IMR-90 (cell line): ENCODE results near the gene HOXA5. TPM values are rescaled to one million over a fixed set of nuclear protein-coding genes. Genes with fewer than 3 reads are reported as not detected.

ENCODE experiments used
- ATAC-seq: fragments of 200-7000 bp; cut with Tn5 transposase; 2 replicates; pipeline ENCODE4 v1.9.1; 2020; ENCODE audit warnings: low read depth, mild to moderate bottlenecking, moderate library complexity
- BruUV-seq: library from RNA; stranded (reverse); fragments of 400-500 nt; replicated peaks from 2 replicates; lab custom pipeline; 2021; lab: Mats Ljungman, UMichigan
- CTCF ChIA-PET: fragments of 300-600 bp; formaldehyde crosslinking; extraction: SDS; loops from one replicate; lab custom pipeline; 2021; ENCODE audit warnings: antibody characterized with exemption; lab: Yijun Ruan, JAX
- POLR2A ChIA-PET: fragments of 300-600 bp; sonication (Branson Sonifier 250); formaldehyde crosslinking; loops from one replicate; lab custom pipeline; 2022; ENCODE audit warnings: antibody characterized with exemption; ENCODE audit not compliant: unreplicated experiment; lab: Charles Lee
- DNase-seq: peaks from one replicate; pipeline ENCODE4 v3.0.0; 2013
- H2AFZ ChIP-seq: replicated peaks from 2 replicates; pipeline ENCODE3; 2013; ENCODE audit warnings: low read length, mild to moderate bottlenecking; ENCODE audit not compliant: poor library complexity
- H2AK5ac ChIP-seq: 2 replicates; pipeline ENCODE4 v1.6.1; 2013; ENCODE audit warnings: low read depth, low read length, inconsistent platforms
- H2AK9ac ChIP-seq: replicated peaks from 2 replicates; pipeline ENCODE3; 2013; ENCODE audit warnings: mild to moderate bottlenecking, low read depth, low read length, moderate library complexity; ENCODE audit not compliant: poor library complexity
- H2BK120ac ChIP-seq: 2 replicates; pipeline ENCODE4 v1.6.1; 2013; ENCODE audit warnings: low read depth, low read length, inconsistent platforms
- H2BK15ac ChIP-seq: 3 replicates; pipeline ENCODE4 v1.6.1; 2013; ENCODE audit warnings: low read depth, low read length, inconsistent platforms
- H2BK20ac ChIP-seq: 2 replicates; pipeline ENCODE4 v1.6.1; 2013; ENCODE audit warnings: low read depth, mild to moderate bottlenecking, inconsistent platforms, low read length, moderate library complexity
- H2BK5ac ChIP-seq: 2 replicates; pipeline ENCODE4 v1.6.1; 2013; ENCODE audit warnings: mild to moderate bottlenecking, low read depth, low read length, inconsistent platforms; ENCODE audit not compliant: poor library complexity, severe bottlenecking
- H3K14ac ChIP-seq: replicated peaks from 2 replicates; pipeline ENCODE4 v1.6.1; 2013; ENCODE audit warnings: low read depth, low read length, inconsistent platforms
- H3K18ac ChIP-seq: 2 replicates; pipeline ENCODE4 v1.6.1; 2013; ENCODE audit warnings: low read depth, low read length, control low read depth
- H3K23ac ChIP-seq: 2 replicates; pipeline ENCODE4 v1.6.1; 2013; ENCODE audit warnings: low read depth, low read length, inconsistent platforms
- H3K27ac ChIP-seq: 2 replicates; pipeline ENCODE4 v1.5.1; 2013; ENCODE audit warnings: mild to moderate bottlenecking, control low read depth, low read length; ENCODE audit not compliant: insufficient read depth
- H3K27me3 ChIP-seq: 2 replicates; pipeline ENCODE4 v1.6.1; 2013; ENCODE audit warnings: low read length; ENCODE audit not compliant: control insufficient read depth, insufficient read depth
- H3K36me3 ChIP-seq: 2 replicates; pipeline ENCODE4 v1.6.1; 2013; ENCODE audit warnings: low read length, mixed read lengths; ENCODE audit not compliant: control insufficient read depth, insufficient read depth
- H3K4ac ChIP-seq: 2 replicates; pipeline ENCODE4 v1.6.1; 2013; ENCODE audit warnings: low read depth, low read length, inconsistent platforms
- H3K4me1 ChIP-seq: 2 replicates; pipeline ENCODE4 v1.6.1; 2013; ENCODE audit warnings: low read length, mixed read lengths; ENCODE audit not compliant: control insufficient read depth, insufficient read depth
- H3K4me2 ChIP-seq: 2 replicates; pipeline ENCODE4 v1.6.1; 2013; ENCODE audit warnings: low read depth, mild to moderate bottlenecking, control low read depth, low read length, moderate library complexity
- H3K4me3 ChIP-seq: 2 replicates; pipeline ENCODE4 v1.5.1; 2013; ENCODE audit warnings: low read depth, mild to moderate bottlenecking, control low read depth, low read length, moderate library complexity; ENCODE audit not compliant: insufficient read depth
- H3K56ac ChIP-seq: 2 replicates; pipeline ENCODE4 v1.6.1; 2013; ENCODE audit warnings: low read length, inconsistent platforms; ENCODE audit not compliant: insufficient read depth; ENCODE audit errors: extremely low read depth
- H3K79me1 ChIP-seq, 2 experiments: 2 replicates each; pipeline ENCODE4 v1.6.1; 2013; ENCODE audit warnings: low read length in 2 of 2, inconsistent platforms in 1 of 2, low read depth in 1 of 2
- H3K9ac ChIP-seq: 2 replicates; pipeline ENCODE4 v1.6.1; 2013; ENCODE audit warnings: low read depth, low read length, control low read depth
- H3K9me1 ChIP-seq: 2 replicates; pipeline ENCODE4 v1.6.1; 2013; ENCODE audit warnings: low read length, inconsistent platforms; ENCODE audit not compliant: insufficient read depth
- H3K9me3 ChIP-seq: 2 replicates; pipeline ENCODE4 v1.6.1; 2013; ENCODE audit warnings: low read length; ENCODE audit not compliant: control insufficient read depth, insufficient read depth
- H4K20me1 ChIP-seq: 2 replicates; pipeline ENCODE4 v1.6.1; 2013; ENCODE audit warnings: low read length, inconsistent platforms; ENCODE audit not compliant: insufficient read depth
- H4K5ac ChIP-seq: 2 replicates; pipeline ENCODE4 v1.6.1; 2013; ENCODE audit warnings: mild to moderate bottlenecking, low read depth, low read length, control low read depth
- H4K8ac ChIP-seq, 2 experiments: 2 replicates each; pipeline ENCODE4 v1.6.1; 2013; ENCODE audit warnings: low read depth in 2 of 2, low read length in 2 of 2, control low read depth in 1 of 2, inconsistent platforms in 1 of 2
- H4K91ac ChIP-seq: 2 replicates; pipeline ENCODE4 v1.6.1; 2013; ENCODE audit warnings: low read depth, low read length, inconsistent platforms; ENCODE audit not compliant: insufficient read depth
- BHLHE40 ChIP-seq: fragments of 150-350 bp; IDR thresholded peaks from 2 replicates; pipeline ENCODE4 v1.6.1; 2016; ENCODE audit warnings: mild to moderate bottlenecking, low read depth, low read length
- CEBPB ChIP-seq: IDR thresholded peaks from 2 replicates; pipeline ENCODE4 v1.6.1; 2012; ENCODE audit warnings: low read depth, low read length, improper control_type of control experiment
- CHD1 ChIP-seq: IDR thresholded peaks from 2 replicates; pipeline ENCODE4 v1.6.1; 2012; ENCODE audit warnings: low read depth, low read length, improper control_type of control experiment
- FOS ChIP-seq: fragments of 150-350 bp; IDR thresholded peaks from 2 replicates; pipeline ENCODE4 v1.6.1; 2016; ENCODE audit warnings: low read depth, low read length
- NFE2L2 ChIP-seq: fragments of 150-350 bp; IDR thresholded peaks from 2 replicates; pipeline ENCODE4 v1.6.1; 2016; ENCODE audit warnings: low read depth, mild to moderate bottlenecking, low read length
- RAD21 ChIP-seq: IDR thresholded peaks from 2 replicates; pipeline ENCODE4 v1.6.1; 2012; ENCODE audit warnings: low read length, improper control_type of control experiment
- RCOR1 ChIP-seq: IDR thresholded peaks from 2 replicates; pipeline ENCODE4 v1.6.1; 2012; ENCODE audit warnings: mild to moderate bottlenecking, low read length, improper control_type of control experiment; ENCODE audit not compliant: insufficient replicate concordance
- WGBS, 2 experiments: methylation state at CpG; one replicate each; pipeline versions ENCODE4 v1.1.5 to v1.1.7; 2013; ENCODE audit warnings: missing lambda C conversion rate in 2 of 2; ENCODE audit not compliant: insufficient read length in 1 of 2; ENCODE audit errors: extremely low coverage in 2 of 2; 5-methylcytosine and 5-hydroxymethylcytosine counted together
- dilution Hi-C: fragments of 300-500 bp; cut with HindIII; formaldehyde crosslinking; loops from one replicate; pipeline ENCODE4 v1.14.3; 2018; ENCODE audit warnings: low sequenced_read_pairs; ENCODE audit not compliant: unreplicated experiment
- in situ Hi-C: fragments of 300-500 bp; cut with MboI; formaldehyde crosslinking; loops from 3 replicates; pipeline ENCODE4 v1.14.3; 2019; ENCODE audit warnings: low sequenced_read_pairs, inconsistent platforms, mixed read lengths
- intact Hi-C: fragments of 100-400 bp; cut with micrococcal nuclease; formaldehyde crosslinking; loops from 2 replicates; pipeline ENCODE4 v1.10.0; 2022
- polyA plus RNA-seq, 3 experiments: library from polyadenylated mRNA; depleted of rRNA; stranded (reverse); fragments of >200 nt; gene quantifications; 2 replicates each; pipeline ENCODE4 v1.2.3, GENCODE V29; 2012; ENCODE audit warnings: low replicate concordance in 1 of 3
- total RNA-seq: library from RNA; depleted of rRNA; stranded (reverse); fragments of >200 nt; gene quantifications from 2 replicates; pipeline ENCODE4 v1.2.3, GENCODE V29; 2012
- TF ChIP-seq, protein P1 (sequence below): fragments of 150-350 bp; IDR thresholded peaks from 2 replicates; pipeline ENCODE4 v1.6.1; 2017; ENCODE audit warnings: mild to moderate bottlenecking, antibody characterized with exemption, low read length, low read depth
- TF ChIP-seq, protein P2 (sequence below): fragments of 150-350 bp; IDR thresholded peaks from 2 replicates; pipeline ENCODE4 v1.6.1; 2016; ENCODE audit warnings: low read depth, mild to moderate bottlenecking, low read length, moderate library complexity, borderline replicate concordance

The HOXA5 gene
- total and polyA plus RNA-seq, 2 of the 4 experiments (the other 2 are of a cell fraction) = 19.9 to 29.4 TPM

DNA sequence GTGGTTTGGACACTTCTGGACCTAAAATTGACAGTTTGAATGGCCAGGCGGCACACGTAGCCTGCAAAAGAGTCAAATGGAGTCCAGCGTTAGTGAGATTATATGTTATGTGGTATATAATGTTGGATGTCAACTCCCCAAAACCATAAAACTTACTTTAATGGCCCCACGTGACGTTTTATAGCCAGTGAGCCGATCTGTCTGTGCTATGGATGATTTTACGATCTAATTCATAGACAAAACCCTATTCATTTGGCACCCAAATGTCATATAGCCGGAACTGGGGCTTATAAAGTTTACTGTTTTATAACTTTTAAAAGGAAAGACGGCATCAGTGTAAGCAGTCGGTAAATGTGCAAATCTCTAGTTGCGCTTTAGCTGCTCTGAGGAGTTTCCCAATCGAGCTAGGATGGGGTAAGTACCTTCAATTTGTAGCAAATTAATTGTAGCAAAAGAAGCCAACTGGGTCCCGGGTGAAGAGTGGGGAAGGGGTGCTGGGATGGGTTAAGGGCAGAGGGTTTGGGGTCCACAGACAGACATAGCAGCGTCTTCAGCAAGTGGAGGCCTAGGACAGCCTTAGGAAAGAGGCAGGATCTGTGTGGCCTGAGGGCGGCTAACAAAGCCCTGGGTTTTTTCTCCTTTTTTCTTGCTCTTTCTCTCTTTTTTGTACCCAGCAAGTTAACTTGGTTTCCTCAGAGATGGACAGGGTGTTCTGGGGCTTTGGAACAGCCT lies 3.2 kb downstream of the HOXA5 start:
- DNase-seq = no peak
- POLR2A ChIA-PET = no interaction called here
- H4K91ac ChIP-seq = peak overlapping the region; percentile 90

More for the DNA sequence above, 3.2 kb downstream of the HOXA5 start:
- H2BK5ac ChIP-seq = peak overlapping the region; percentile 35
- no peak for ATAC-seq
- no peaks in the 10 kb centered on the region for H3K9me1 ChIP-seq
- peak overlapping the region; percentile 83 for H3K56ac ChIP-seq
- peak overlapping the region; percentile 63 for H2AK9ac ChIP-seq
- peaks cover 0 to 31% of the 10 kb centered on the region in 2 experiments; a peak in 2 of 4 replicates for H3K79me1 ChIP-seq
- dilution Hi-C loops = no loop called here
- peak overlapping the region; percentile 94 for H3K4me2 ChIP-seq
- H2AFZ ChIP-seq = peak overlapping the region; percentile 87
- peak overlapping the region; percentile 30 for H3K4me3 ChIP-seq
- H3K18ac ChIP-seq = peak overlapping the region; percentile 95
- intact Hi-C loops = loop anchor here (5.0 kb wide), 1 partner anchor 1248 kb away; no protein-coding TSS in a partner anchor
- in situ Hi-C loops = loop anchor here (5.0 to 10.0 kb wide), 3 partner anchors 38 to 945 kb away; partner anchors contain the start of gene HOXA2
- no peaks in the 10 kb centered on the region for H4K20me1 ChIP-seq
- peak overlapping the region; percentile 94 for H3K27ac ChIP-seq
- peak overlapping the region; percentile 97 for H3K23ac ChIP-seq
- no TSS peak for BruUV-seq
- peak overlapping the region; percentile 97; the same call in 2 of the 3 replicates for H2BK15ac ChIP-seq
- 13% methylated on average over 3 of the region's 15 CpGs; no CpG with 5 or more reads in 1 of the 2 experiments for WGBS, 2 experiments
- peak overlapping the region; percentile 89 for H3K9ac ChIP-seq
- H3K4ac ChIP-seq = peak overlapping the region; percentile 93
- peaks cover 9% of the 10 kb centered on the region for H3K36me3 ChIP-seq
- no peaks in the 10 kb centered on the region for H3K27me3 ChIP-seq
- H3K14ac ChIP-seq = peak overlapping the region; percentile 92
- peak overlapping the region; percentile 97 for H4K5ac ChIP-seq
- peak overlapping the region; percentile 69 to 87 for H4K8ac ChIP-seq
- TF ChIP-seq RAD21 (no peak), BHLHE40 (no peak), CEBPB (peak; percentile 31; the same call in 1 of the 2 replicates), RCOR1 (no peak), NFE2L2 (no peak), CHD1 (peak; percentile 20; the same call in 1 of the 2 replicates), FOS (no peak)
- TF ChIP-seq, protein P1, sequence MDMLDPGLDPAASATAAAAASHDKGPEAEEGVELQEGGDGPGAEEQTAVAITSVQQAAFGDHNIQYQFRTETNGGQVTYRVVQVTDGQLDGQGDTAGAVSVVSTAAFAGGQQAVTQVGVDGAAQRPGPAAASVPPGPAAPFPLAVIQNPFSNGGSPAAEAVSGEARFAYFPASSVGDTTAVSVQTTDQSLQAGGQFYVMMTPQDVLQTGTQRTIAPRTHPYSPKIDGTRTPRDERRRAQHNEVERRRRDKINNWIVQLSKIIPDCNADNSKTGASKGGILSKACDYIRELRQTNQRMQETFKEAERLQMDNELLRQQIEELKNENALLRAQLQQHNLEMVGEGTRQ = peak; percentile 84
- TF ChIP-seq, protein P2, sequence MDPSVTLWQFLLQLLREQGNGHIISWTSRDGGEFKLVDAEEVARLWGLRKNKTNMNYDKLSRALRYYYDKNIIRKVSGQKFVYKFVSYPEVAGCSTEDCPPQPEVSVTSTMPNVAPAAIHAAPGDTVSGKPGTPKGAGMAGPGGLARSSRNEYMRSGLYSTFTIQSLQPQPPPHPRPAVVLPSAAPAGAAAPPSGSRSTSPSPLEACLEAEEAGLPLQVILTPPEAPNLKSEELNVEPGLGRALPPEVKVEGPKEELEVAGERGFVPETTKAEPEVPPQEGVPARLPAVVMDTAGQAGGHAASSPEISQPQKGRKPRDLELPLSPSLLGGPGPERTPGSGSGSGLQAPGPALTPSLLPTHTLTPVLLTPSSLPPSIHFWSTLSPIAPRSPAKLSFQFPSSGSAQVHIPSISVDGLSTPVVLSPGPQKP = no peak
- H2BK120ac ChIP-seq = peak overlapping the region; percentile 93
- no peaks in the 10 kb centered on the region for H3K9me3 ChIP-seq
- H3K4me1 ChIP-seq = peaks cover 15% of the 10 kb centered on the region
- CTCF ChIA-PET = interaction anchor here (0.6 to 1.2 kb wide), 3 partner anchors 9 to 459 kb away, joined by 3 to 5 read pairs (median 4); partner anchors contain the start of gene HOXA4
- peak overlapping the region; percentile 63 for H2BK20ac ChIP-seq
- peak overlapping the region; percentile 42 for H2AK5ac ChIP-seq
